OCI-LY1 (cell line): ENCODE data around the gene KLHL8.

Experiments used
- H2AFZ ChIP-seq: fragments of 200-600 bp; sonication (generic), shearing (Covaris generic); 2 replicates; pipeline ENCODE4 v1.6.0; 2014; ENCODE audit warnings: antibody characterized with exemption, mild to moderate bottlenecking, low read length
- H3F3A ChIP-seq: fragments of 200-600 bp; sonication (generic), shearing (Covaris generic); 2 replicates; pipeline ENCODE4 v1.6.0; 2014; ENCODE audit warnings: mild to moderate bottlenecking, antibody characterized with exemption, low read length, moderate library complexity; ENCODE audit not compliant: insufficient read depth
- H3K27ac ChIP-seq: fragments of 200-600 bp; sonication (generic); 2 replicates; pipeline ENCODE4 v1.5.1; 2014; ENCODE audit warnings: low read length, mixed run types, mild to moderate bottlenecking, low read depth; ENCODE audit not compliant: poor library complexity, severe bottlenecking
- H3K27me3 ChIP-seq: fragments of 200-600 bp; sonication (generic); 2 replicates; pipeline ENCODE4 v1.6.0; 2014; ENCODE audit warnings: antibody characterized with exemption, mild to moderate bottlenecking, low read length, moderate library complexity; ENCODE audit not compliant: insufficient read depth
- H3K36me3 ChIP-seq: fragments of 200-600 bp; sonication (generic); 2 replicates; pipeline ENCODE4 v1.6.1; 2014; ENCODE audit warnings: mild to moderate bottlenecking, antibody characterized with exemption, low read length, moderate library complexity, mixed read lengths; ENCODE audit not compliant: insufficient read depth
- H3K4me1 ChIP-seq: fragments of 200-600 bp; sonication (generic); 2 replicates; pipeline ENCODE4 v1.5.1; 2014; ENCODE audit warnings: mild to moderate bottlenecking, low read length, moderate library complexity; ENCODE audit not compliant: insufficient read depth, severe bottlenecking
- H3K4me2 ChIP-seq: fragments of 200-600 bp; sonication (generic), shearing (Covaris generic); 2 replicates; pipeline ENCODE4 v1.6.1; 2014; ENCODE audit warnings: low read length
- H3K4me3 ChIP-seq: fragments of 200-600 bp; sonication (generic); 2 replicates; pipeline ENCODE4 v1.5.1; 2014; ENCODE audit warnings: low read length, low read depth, mild to moderate bottlenecking, mixed read lengths; ENCODE audit not compliant: poor library complexity, severe bottlenecking
- H3K79me2 ChIP-seq: fragments of 200-600 bp; shearing (Covaris generic); 2 replicates; pipeline ENCODE4 v1.6.1; 2016; ENCODE audit warnings: mixed run types, low read length, mixed read lengths; ENCODE audit not compliant: insufficient read depth
- H3K9ac ChIP-seq: fragments of 200-600 bp; sonication (generic), shearing (Covaris generic); 2 replicates; pipeline ENCODE4 v1.6.1; 2014; ENCODE audit warnings: mild to moderate bottlenecking, low read length, mixed read lengths
- H3K9me2 ChIP-seq: fragments of 200-600 bp; sonication (generic), shearing (Covaris generic); 2 replicates; pipeline ENCODE4 v1.6.1; 2014; ENCODE audit warnings: low read depth, mild to moderate bottlenecking, low read length, mixed read lengths
- H3K9me3 ChIP-seq: fragments of 200-600 bp; shearing (Covaris generic); 2 replicates; pipeline ENCODE4 v1.6.1; 2014; ENCODE audit warnings: low read length, mixed read lengths
- H4K20me1 ChIP-seq: fragments of 200-600 bp; sonication (generic), shearing (Covaris generic); 2 replicates; pipeline ENCODE4 v1.6.0; 2016; ENCODE audit warnings: mild to moderate bottlenecking, low read length; ENCODE audit not compliant: insufficient read depth
- CTCF ChIP-seq: fragments of 200-600 bp; sonication (generic), shearing (Covaris generic); IDR thresholded peaks from 2 replicates; pipeline ENCODE4 v1.5.1; 2017; ENCODE audit warnings: mild to moderate bottlenecking, antibody characterized with exemption, low read length, moderate library complexity, mixed read lengths
- EZH2 ChIP-seq: fragments of 200-600 bp; sonication (generic), shearing (Covaris generic); IDR thresholded peaks from 2 replicates; pipeline ENCODE4 v1.8.0; 2017; ENCODE audit warnings: borderline replicate concordance, mixed run types, mild to moderate bottlenecking, antibody characterized with exemption, low read length, moderate library complexity, mixed read lengths

The KLHL8 gene

GRCh38 chr4:87220094-87220822 is at the start of gene KLHL8:
TSS of gene KLHL8 (minus strand) at chr4:87220618. CDS start at chr4:87195539, 25,079 bp downstream.
- Histone ChIP-seq H3K9me3 (no peaks in the 10 kb centered on the region), H3K9ac (peak within 1 kb of the TSS; percentile 100), H3K4me2 (peak within 1 kb of the TSS; percentile 100), H3K36me3 (no peaks in the 10 kb centered on the region), H3K4me3 (peak within 1 kb of the TSS; percentile 100), H4K20me1 (peaks cover 2% of the 10 kb centered on the region; the same call in 1 of the 2 replicates), H3F3A (no peaks in the 10 kb centered on the region), H2AFZ (peak within 1 kb of the TSS; percentile 100), H3K4me1 (peaks cover 28% of the 10 kb centered on the region), H3K9me2 (no peaks in the 10 kb centered on the region), H3K79me2 (peaks cover 44% of the 10 kb centered on the region), H3K27me3 (no peaks in the 10 kb centered on the region), H3K27ac (peak within 1 kb of the TSS; percentile 91)
- TF ChIP-seq CTCF (peak; percentile 3; the same call in 1 of the 2 replicates), EZH2 (no peak)

- H3K9ac ChIP-seq = no peak overlapping the region
- H4K20me1 ChIP-seq = no peaks in the 10 kb centered on the region
- no peaks in the 10 kb centered on the region for H3K4me1 ChIP-seq
- no peak overlapping the region for H3K4me3 ChIP-seq
- no peak overlapping the region for H3K4me2 ChIP-seq
- no peaks in the 10 kb centered on the region for H3K79me2 ChIP-seq
- H2AFZ ChIP-seq = no peak overlapping the region
- no peaks in the 10 kb centered on the region for H3K9me3 ChIP-seq
- no peaks in the 10 kb centered on the region for H3K9me2 ChIP-seq
- no peaks in the 10 kb centered on the region for H3K36me3 ChIP-seq
- H3K27ac ChIP-seq = no peak overlapping the region
- no peaks in the 10 kb centered on the region for H3K27me3 ChIP-seq
- TF ChIP-seq CTCF = peak; percentile 40
- no peak for TF ChIP-seq EZH2
- no peaks in the 10 kb centered on the region for H3F3A ChIP-seq
These were observed 49.7 kb upstream of the KLHL8 start for GRCh38 chr4:87270144-87270543.

GRCh38 chr4:87268411-87268810 is 48.0 kb upstream of the KLHL8 start:
- Histone ChIP-seq H3K4me1 (no peaks in the 10 kb centered on the region), H3K27ac (no peak overlapping the region), H4K20me1 (no peaks in the 10 kb centered on the region), H3K36me3 (no peaks in the 10 kb centered on the region), H3F3A (no peaks in the 10 kb centered on the region), H3K79me2 (no peaks in the 10 kb centered on the region), H3K4me2 (no peak overlapping the region), H3K9me2 (no peaks in the 10 kb centered on the region), H2AFZ (no peak overlapping the region), H3K9ac (no peak overlapping the region), H3K9me3 (no peaks in the 10 kb centered on the region), H3K27me3 (no peaks in the 10 kb centered on the region), H3K4me3 (no peak overlapping the region)
- TF ChIP-seq EZH2 (no peak), CTCF (no peak)
